ENCODE results near the gene PDE7B.
"Not testable (repeated sequence)": the region's sequence is repeated elsewhere in the genome, so short reads cannot be mapped to it uniquely, and the experiment has no call there.

Gene PDE7B

GRCh38 chr6:136134268-136134667, 282.8 kb downstream of the PDE7B start:
- TF ChIP-seq CTCF (conservative IDR thresholded peaks at IDR 0.05) = no peak
- no peak overlapping the region for H3K27ac ChIP-seq

- TF ChIP-seq CTCF (conservative IDR thresholded peaks at IDR 0.05) = no peak
- no peak overlapping the region for H3K27ac ChIP-seq
Observed at GRCh38 chr6:136134751-136135150, 283.2 kb downstream of the PDE7B start.

- no peak overlapping the region for H3K27ac ChIP-seq
- no peak for TF ChIP-seq CTCF (conservative IDR thresholded peaks at IDR 0.05)
Observed at GRCh38 chr6:136136274-136136673, 284.8 kb downstream of the PDE7B start.

- no peak overlapping the region for H3K27ac ChIP-seq
- no peak for TF ChIP-seq CTCF (conservative IDR thresholded peaks at IDR 0.05)
Observed at GRCh38 chr6:136137008-136137692, 285.6 kb downstream of the PDE7B start.

- TF ChIP-seq CTCF (conservative IDR thresholded peaks at IDR 0.05) = no peak
- no peak overlapping the region for H3K27ac ChIP-seq
Observed at GRCh38 chr6:136137739-136138402, 286.4 kb downstream of the PDE7B start.

GRCh38 chr6:136139111-136139510, 287.6 kb downstream of the PDE7B start:
- not testable (repeated sequence) for H3K27ac ChIP-seq

GRCh38 chr6:136144251-136145023, 292.9 kb downstream of the PDE7B start:
- no peak overlapping the region for H3K27ac ChIP-seq
- no peak for TF ChIP-seq CTCF (conservative IDR thresholded peaks at IDR 0.05)
